MM.1S (cell line): ENCODE measurements around the gene LAD1.
A peak's percentile ranks its signal among the peaks of the same experiment; 100 is the strongest.

Experiments
- DNase-seq: peaks from one replicate; pipeline ENCODE4 v3.0.0-alpha.2; 2015
- H2AFZ ChIP-seq: fragments of 300-600 bp; sonication (generic); 2 replicates; pipeline ENCODE4 v1.6.0; 2016; ENCODE audit warnings: antibody characterized with exemption, low read length
- H3F3A ChIP-seq: fragments of 300-600 bp; sonication (generic); 2 replicates; pipeline ENCODE4 v1.6.1; 2016; ENCODE audit warnings: mild to moderate bottlenecking, antibody characterized with exemption, low read length, moderate library complexity, mixed read lengths; ENCODE audit not compliant: insufficient read depth
- H3K27ac ChIP-seq: fragments of 300-600 bp; sonication (generic); 2 replicates; pipeline ENCODE4 v1.5.1; 2016; ENCODE audit warnings: mild to moderate bottlenecking, low read length
- H3K27me3 ChIP-seq: fragments of 300-600 bp; sonication (generic); replicated peaks from 2 replicates; pipeline ENCODE4 v1.6.0; 2016; ENCODE audit warnings: low read length; ENCODE audit not compliant: insufficient read depth
- H3K36me3 ChIP-seq: fragments of 300-600 bp; sonication (generic); replicated peaks from 2 replicates; pipeline ENCODE4 v1.6.1; 2016; ENCODE audit warnings: mild to moderate bottlenecking, low read length, mixed read lengths; ENCODE audit not compliant: insufficient read depth
- H3K4me1 ChIP-seq: fragments of 300-600 bp; sonication (generic); 2 replicates; pipeline ENCODE4 v1.6.1; 2016; ENCODE audit warnings: low read length, mixed read lengths
- H3K4me2 ChIP-seq: fragments of 300-600 bp; sonication (generic); 2 replicates; pipeline ENCODE4 v1.6.0; 2016; ENCODE audit warnings: low read depth, low read length
- H3K4me3 ChIP-seq: fragments of 300-600 bp; sonication (generic); 2 replicates; pipeline ENCODE4 v1.5.1; 2016; ENCODE audit warnings: low read length, mixed read lengths
- H3K79me2 ChIP-seq: fragments of 300-600 bp; sonication (generic); 2 replicates; pipeline ENCODE4 v1.6.1; 2016; ENCODE audit warnings: mixed run types, low read length, mixed read lengths
- H3K9ac ChIP-seq: fragments of 300-600 bp; sonication (generic); 2 replicates; pipeline ENCODE4 v1.6.1; 2016; ENCODE audit warnings: low read length, mixed read lengths
- H3K9me2 ChIP-seq: fragments of 300-600 bp; sonication (generic); replicated peaks from 2 replicates; pipeline ENCODE4 v1.6.1; 2016; ENCODE audit warnings: mild to moderate bottlenecking, low read length, mixed read lengths; ENCODE audit not compliant: insufficient read depth
- H3K9me3 ChIP-seq: fragments of 300-600 bp; sonication (generic); replicated peaks from 2 replicates; pipeline ENCODE4 v1.6.1; 2016; ENCODE audit warnings: mild to moderate bottlenecking, low read length, mixed read lengths; ENCODE audit not compliant: insufficient read depth
- H4K20me1 ChIP-seq: fragments of 300-600 bp; sonication (generic); 2 replicates; pipeline ENCODE4 v1.6.1; 2016; ENCODE audit warnings: mild to moderate bottlenecking, low read length, moderate library complexity, mixed read lengths; ENCODE audit not compliant: insufficient read depth
- EZH2 ChIP-seq: fragments of 300-600 bp; sonication (generic); optimal IDR thresholded peaks from 2 replicates; pipeline ENCODE3; 2017; ENCODE audit warnings: low read depth, mild to moderate bottlenecking, antibody characterized with exemption, low read length, mixed read lengths
- EZH2phosphoT487 ChIP-seq: fragments of 300-600 bp; sonication (generic); IDR thresholded peaks from 2 replicates; pipeline ENCODE4 v1.6.1; 2018; ENCODE audit warnings: antibody characterized with exemption, low read length
- TF ChIP-seq, protein P1 (sequence below): fragments of 300-600 bp; sonication (generic); IDR thresholded peaks from 2 replicates; pipeline ENCODE4 v1.5.1; 2016; ENCODE audit warnings: antibody characterized with exemption, low read length, mixed read lengths

The LAD1 gene

DNA sequence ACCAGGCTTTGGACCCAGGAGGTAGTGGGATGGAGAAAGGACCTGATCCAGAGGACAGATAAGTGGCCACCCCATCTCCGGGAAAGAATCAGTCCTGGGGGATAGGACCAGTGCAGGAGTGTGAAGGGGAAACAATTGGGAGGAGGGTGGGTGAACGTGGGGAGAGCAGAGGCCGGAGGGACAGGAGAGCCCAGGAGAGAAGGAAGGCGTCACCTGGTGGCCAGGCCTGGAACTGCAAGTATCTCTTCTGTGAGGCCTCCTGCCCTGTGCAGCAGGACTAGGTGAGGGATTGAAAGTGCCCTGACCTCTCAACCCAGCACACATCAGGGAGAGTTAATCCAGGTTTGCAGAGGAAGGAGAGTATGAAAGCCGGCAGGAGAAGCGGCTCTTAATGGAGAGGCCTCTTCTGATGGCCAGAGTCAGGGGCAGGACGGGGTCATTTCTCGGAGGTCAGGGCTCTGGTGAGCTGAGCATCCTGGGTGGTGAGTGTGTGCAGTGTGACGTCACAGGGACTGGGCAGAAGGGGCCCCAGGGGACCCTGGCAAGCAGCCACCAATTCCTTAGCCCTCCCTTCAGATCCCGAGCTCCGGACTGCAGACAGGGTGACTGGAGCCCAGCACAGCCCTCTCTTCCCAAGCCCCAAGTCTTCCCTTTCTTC is 9.2 kb upstream of the LAD1 start:
- Histone ChIP-seq H3K36me3 (no peaks in the 10 kb centered on the region), H3K27me3 (peaks cover 54% of the 10 kb centered on the region), H3K9ac (no peak overlapping the region), H3K27ac (no peak overlapping the region), H3K4me2 (no peak overlapping the region), H4K20me1 (no peaks in the 10 kb centered on the region), H3F3A (no peaks in the 10 kb centered on the region), H3K79me2 (no peaks in the 10 kb centered on the region), H3K4me1 (no peaks in the 10 kb centered on the region), H3K4me3 (no peak overlapping the region), H3K9me3 (no peaks in the 10 kb centered on the region), H3K9me2 (no peaks in the 10 kb centered on the region), H2AFZ (no peak overlapping the region; the same call in 1 of the 2 replicates)
- no peak for TF ChIP-seq EZH2phosphoT487
- TF ChIP-seq, protein P1, sequence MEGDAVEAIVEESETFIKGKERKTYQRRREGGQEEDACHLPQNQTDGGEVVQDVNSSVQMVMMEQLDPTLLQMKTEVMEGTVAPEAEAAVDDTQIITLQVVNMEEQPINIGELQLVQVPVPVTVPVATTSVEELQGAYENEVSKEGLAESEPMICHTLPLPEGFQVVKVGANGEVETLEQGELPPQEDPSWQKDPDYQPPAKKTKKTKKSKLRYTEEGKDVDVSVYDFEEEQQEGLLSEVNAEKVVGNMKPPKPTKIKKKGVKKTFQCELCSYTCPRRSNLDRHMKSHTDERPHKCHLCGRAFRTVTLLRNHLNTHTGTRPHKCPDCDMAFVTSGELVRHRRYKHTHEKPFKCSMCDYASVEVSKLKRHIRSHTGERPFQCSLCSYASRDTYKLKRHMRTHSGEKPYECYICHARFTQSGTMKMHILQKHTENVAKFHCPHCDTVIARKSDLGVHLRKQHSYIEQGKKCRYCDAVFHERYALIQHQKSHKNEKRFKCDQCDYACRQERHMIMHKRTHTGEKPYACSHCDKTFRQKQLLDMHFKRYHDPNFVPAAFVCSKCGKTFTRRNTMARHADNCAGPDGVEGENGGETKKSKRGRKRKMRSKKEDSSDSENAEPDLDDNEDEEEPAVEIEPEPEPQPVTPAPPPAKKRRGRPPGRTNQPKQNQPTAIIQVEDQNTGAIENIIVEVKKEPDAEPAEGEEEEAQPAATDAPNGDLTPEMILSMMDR, result peak; percentile 99
- peak; percentile 73 for DNase-seq

DNA sequence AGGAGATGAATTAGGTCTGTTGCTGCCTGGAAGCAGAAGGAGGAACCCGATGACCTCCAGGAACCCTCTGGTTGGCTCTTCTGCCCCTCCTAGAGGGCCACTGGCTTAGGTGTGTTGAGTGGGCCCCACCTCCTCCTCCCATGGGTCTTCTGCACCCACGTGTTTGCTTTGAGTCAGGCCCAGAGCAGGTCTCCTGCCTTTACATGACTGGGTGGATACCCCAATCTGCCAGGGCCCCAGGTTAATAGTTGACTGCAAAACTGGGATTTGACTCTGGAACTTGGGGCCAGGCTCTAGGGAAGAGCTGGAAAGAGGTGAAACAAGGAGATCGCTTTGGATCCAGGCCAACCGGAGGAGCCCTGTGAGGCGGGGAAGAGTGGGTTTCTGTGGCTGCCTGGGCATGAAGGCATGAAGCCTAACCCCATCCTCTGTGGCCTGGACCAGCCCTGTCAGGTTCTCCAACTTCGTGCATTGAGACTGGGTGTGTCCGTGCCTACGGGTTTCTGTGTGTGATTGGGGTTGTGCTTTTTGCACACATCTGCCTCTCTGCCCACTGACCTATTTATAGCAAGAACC is 7.8 kb upstream of the LAD1 start:
- Histone ChIP-seq H4K20me1 (no peaks in the 10 kb centered on the region), H3K9ac (no peak overlapping the region), H2AFZ (no peak overlapping the region), H3K9me3 (no peaks in the 10 kb centered on the region), H3K27me3 (peaks cover 61% of the 10 kb centered on the region), H3K27ac (no peak overlapping the region), H3K36me3 (no peaks in the 10 kb centered on the region), H3K4me2 (no peak overlapping the region), H3K4me3 (no peak overlapping the region), H3F3A (no peaks in the 10 kb centered on the region), H3K79me2 (no peaks in the 10 kb centered on the region), H3K4me1 (no peaks in the 10 kb centered on the region), H3K9me2 (no peaks in the 10 kb centered on the region)
- no peak for TF ChIP-seq EZH2
- no peak for TF ChIP-seq EZH2phosphoT487
- TF ChIP-seq, protein P1, result no peak
- DNase-seq, result no peak

DNA sequence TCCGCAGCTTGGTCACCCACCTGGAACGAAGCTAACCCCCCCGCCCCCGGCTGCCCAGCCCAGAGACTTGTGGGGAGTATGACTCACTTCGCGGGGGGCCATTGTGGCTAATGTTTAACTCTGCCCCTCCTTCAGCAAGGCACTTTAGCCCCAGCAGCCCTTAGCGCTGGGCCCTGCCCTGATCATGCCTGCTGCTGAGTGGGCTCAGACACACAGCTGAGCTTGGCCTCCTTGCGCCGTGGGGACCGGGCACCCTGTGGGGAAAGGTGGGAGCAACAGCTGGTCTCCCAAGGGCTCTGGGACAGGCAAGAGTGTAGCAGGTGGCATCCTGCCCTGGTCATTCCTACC is 6.3 kb upstream of the LAD1 start:
- H3K4me3 ChIP-seq, result no peak overlapping the region
- H3K9ac ChIP-seq, result no peak overlapping the region
- no peak for DNase-seq
- H3K9me3 ChIP-seq, result no peaks in the 10 kb centered on the region
- H2AFZ ChIP-seq, result no peak overlapping the region
- no peak overlapping the region for H3K4me2 ChIP-seq
- no peaks in the 10 kb centered on the region for H3K4me1 ChIP-seq
- H3K27me3 ChIP-seq, result peaks cover 62% of the 10 kb centered on the region
- TF ChIP-seq, protein P1, result no peak
- TF ChIP-seq EZH2phosphoT487, result no peak
- no peaks in the 10 kb centered on the region for H4K20me1 ChIP-seq
- no peaks in the 10 kb centered on the region for H3K9me2 ChIP-seq
- H3K36me3 ChIP-seq, result no peaks in the 10 kb centered on the region
- H3F3A ChIP-seq, result no peaks in the 10 kb centered on the region
- no peak overlapping the region for H3K27ac ChIP-seq
- H3K79me2 ChIP-seq, result no peaks in the 10 kb centered on the region
